ENCODE data around the gene ZCCHC17.

Gene ZCCHC17

DNA sequence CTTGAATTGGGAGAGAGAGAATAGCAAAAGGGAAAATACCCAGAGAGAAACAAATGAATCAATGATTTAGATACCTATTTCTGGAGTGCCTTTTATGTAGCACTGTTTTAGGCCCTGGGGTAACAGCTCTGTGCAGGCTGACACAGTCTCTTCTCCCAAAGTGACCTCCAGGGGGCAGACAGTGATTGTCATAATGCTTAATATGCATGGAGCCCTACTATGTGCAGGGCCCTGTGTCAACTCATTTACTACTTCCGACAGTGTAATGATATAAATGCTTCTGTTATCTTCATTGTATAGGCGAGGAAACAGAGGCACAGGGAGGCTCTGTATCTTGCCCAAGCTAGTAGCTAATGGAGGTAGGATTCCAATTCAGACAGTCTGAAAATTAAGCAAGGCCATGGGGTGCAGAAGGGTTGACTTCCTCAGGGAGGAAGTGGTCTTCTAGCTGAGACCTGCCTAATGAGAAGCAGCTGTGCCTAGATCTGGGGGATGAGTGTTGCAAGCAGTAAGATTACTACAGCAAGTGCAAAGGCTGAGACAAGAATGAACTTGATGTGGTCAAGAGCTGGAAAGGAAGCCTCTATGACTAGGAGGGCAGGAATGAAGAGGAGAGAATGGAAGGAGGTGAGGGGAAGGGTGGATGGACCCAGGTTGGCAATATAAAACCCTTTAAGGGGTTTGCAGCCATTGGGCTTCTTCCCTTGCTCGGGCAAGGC is 100.0 kb downstream of the ZCCHC17 start:
- Histone ChIP-seq H3K9ac (ENCODE audit: low read depth, low read length, poor library complexity, severe bottlenecking) (no peak overlapping the region), H2AFZ (ENCODE audit: low read length) (no peak overlapping the region), H3K27me3 (ENCODE audit: insufficient read depth, low read length, poor library complexity, severe bottlenecking) (no peaks in the 10 kb centered on the region), H3K4me2 (ENCODE audit: low read depth, low read length, poor library complexity, severe bottlenecking) (no peak overlapping the region), H3K9me2 (replicated peaks; ENCODE audit: low read depth, low read length) (no peaks in the 10 kb centered on the region), H4K20me1 (ENCODE audit: insufficient read depth, low read length, poor library complexity, severe bottlenecking) (no peaks in the 10 kb centered on the region), H3K4me1 (ENCODE audit: insufficient read depth, low read length, poor library complexity, severe bottlenecking) (peaks cover 13% of the 10 kb centered on the region), H3F3A (ENCODE audit: low read depth) (no peaks in the 10 kb centered on the region), H3K9me3 (ENCODE audit: insufficient read depth, low read depth, low read length) (no peaks in the 10 kb centered on the region), H3K79me2 (ENCODE audit: insufficient read depth, low read length) (no peaks in the 10 kb centered on the region), H3K4me3 (ENCODE audit: low read length, poor library complexity, severe bottlenecking) (no peak overlapping the region), H3K36me3 (ENCODE audit: insufficient read depth, low read length) (no peaks in the 10 kb centered on the region)
- TF ChIP-seq, protein P1, sequence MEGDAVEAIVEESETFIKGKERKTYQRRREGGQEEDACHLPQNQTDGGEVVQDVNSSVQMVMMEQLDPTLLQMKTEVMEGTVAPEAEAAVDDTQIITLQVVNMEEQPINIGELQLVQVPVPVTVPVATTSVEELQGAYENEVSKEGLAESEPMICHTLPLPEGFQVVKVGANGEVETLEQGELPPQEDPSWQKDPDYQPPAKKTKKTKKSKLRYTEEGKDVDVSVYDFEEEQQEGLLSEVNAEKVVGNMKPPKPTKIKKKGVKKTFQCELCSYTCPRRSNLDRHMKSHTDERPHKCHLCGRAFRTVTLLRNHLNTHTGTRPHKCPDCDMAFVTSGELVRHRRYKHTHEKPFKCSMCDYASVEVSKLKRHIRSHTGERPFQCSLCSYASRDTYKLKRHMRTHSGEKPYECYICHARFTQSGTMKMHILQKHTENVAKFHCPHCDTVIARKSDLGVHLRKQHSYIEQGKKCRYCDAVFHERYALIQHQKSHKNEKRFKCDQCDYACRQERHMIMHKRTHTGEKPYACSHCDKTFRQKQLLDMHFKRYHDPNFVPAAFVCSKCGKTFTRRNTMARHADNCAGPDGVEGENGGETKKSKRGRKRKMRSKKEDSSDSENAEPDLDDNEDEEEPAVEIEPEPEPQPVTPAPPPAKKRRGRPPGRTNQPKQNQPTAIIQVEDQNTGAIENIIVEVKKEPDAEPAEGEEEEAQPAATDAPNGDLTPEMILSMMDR (conservative IDR thresholded peaks at IDR 0.05; ENCODE audit: low read length), result peak; percentile 81
- TF ChIP-seq EZH2phosphoT487 (IDR thresholded peaks at IDR 0.05; ENCODE audit: borderline replicate concordance), result no peak

DNA sequence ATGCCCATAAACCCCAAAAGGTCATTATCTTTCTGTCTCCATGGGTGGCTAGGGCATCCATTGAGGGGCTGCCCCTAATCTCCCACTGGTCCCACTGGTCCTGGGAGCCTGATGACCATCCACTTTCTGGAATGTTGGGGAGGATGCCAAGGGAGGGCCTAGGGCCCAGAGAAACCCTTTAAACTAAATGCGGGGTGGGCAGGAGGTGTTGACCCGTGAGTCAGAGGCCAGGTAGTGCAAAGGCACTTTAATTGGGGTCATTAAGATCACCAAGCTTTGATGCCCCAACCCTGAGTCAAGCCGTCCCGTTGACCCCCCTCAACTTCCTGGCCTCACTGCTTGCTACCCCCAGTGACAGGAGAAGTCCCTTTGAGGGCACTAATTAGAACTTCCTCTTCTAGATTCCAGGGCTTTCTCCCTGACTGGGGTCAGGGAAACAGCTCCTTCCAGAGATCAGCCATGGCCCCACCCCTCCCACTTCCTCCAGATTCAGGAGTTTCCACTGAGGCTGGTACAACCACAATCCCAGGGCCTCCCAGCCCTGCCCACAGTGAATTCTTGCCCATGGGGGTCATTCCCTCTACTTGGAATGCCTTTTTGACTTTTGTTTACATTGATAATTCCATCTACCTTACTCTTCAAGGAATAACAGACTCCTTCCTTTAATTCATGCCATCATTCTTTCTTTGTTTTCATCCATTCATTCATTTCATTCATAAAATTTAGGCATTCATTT is 100.7 kb downstream of the ZCCHC17 start:
- no peak for TF ChIP-seq EZH2phosphoT487 (IDR thresholded peaks at IDR 0.05; ENCODE audit: borderline replicate concordance)
- TF ChIP-seq, protein P1 (conservative IDR thresholded peaks at IDR 0.05; ENCODE audit: low read length), result no peak

GRCh38 chr1:31398246-31398645 is 101.4 kb downstream of the ZCCHC17 start:
- Histone ChIP-seq H3K4me2 (ENCODE audit: low read depth, low read length, poor library complexity, severe bottlenecking) (no peak overlapping the region), H4K20me1 (ENCODE audit: insufficient read depth, low read length, poor library complexity, severe bottlenecking) (no peaks in the 10 kb centered on the region), H3K9me2 (replicated peaks; ENCODE audit: low read depth, low read length) (no peaks in the 10 kb centered on the region), H3K79me2 (ENCODE audit: insufficient read depth, low read length) (no peaks in the 10 kb centered on the region), H3K9ac (ENCODE audit: low read depth, low read length, poor library complexity, severe bottlenecking) (no peak overlapping the region), H2AFZ (ENCODE audit: low read length) (no peak overlapping the region), H3F3A (ENCODE audit: low read depth) (no peaks in the 10 kb centered on the region), H3K9me3 (ENCODE audit: insufficient read depth, low read depth, low read length) (no peaks in the 10 kb centered on the region), H3K27me3 (ENCODE audit: insufficient read depth, low read length, poor library complexity, severe bottlenecking) (no peaks in the 10 kb centered on the region), H3K4me1 (ENCODE audit: insufficient read depth, low read length, poor library complexity, severe bottlenecking) (peaks cover 13% of the 10 kb centered on the region), H3K36me3 (ENCODE audit: insufficient read depth, low read length) (no peaks in the 10 kb centered on the region), H3K4me3 (ENCODE audit: low read length, poor library complexity, severe bottlenecking) (no peak overlapping the region)
- TF ChIP-seq EZH2phosphoT487 (IDR thresholded peaks at IDR 0.05; ENCODE audit: borderline replicate concordance), result no peak
- TF ChIP-seq, protein P1 (conservative IDR thresholded peaks at IDR 0.05; ENCODE audit: low read length), result no peak

More for the DNA sequence above, 100.7 kb downstream of the ZCCHC17 start:
- no peaks in the 10 kb centered on the region for H3F3A ChIP-seq (ENCODE audit: low read depth)
- H3K9me2 ChIP-seq (replicated peaks; ENCODE audit: low read depth, low read length), result no peaks in the 10 kb centered on the region
- no peak overlapping the region for H3K4me3 ChIP-seq (ENCODE audit: low read length, poor library complexity, severe bottlenecking)
- H2AFZ ChIP-seq (ENCODE audit: low read length), result no peak overlapping the region
- H3K36me3 ChIP-seq (ENCODE audit: insufficient read depth, low read length), result no peaks in the 10 kb centered on the region
- H3K79me2 ChIP-seq (ENCODE audit: insufficient read depth, low read length), result no peaks in the 10 kb centered on the region
- no peak overlapping the region for H3K9ac ChIP-seq (ENCODE audit: low read depth, low read length, poor library complexity, severe bottlenecking)
- H3K27me3 ChIP-seq (ENCODE audit: insufficient read depth, low read length, poor library complexity, severe bottlenecking), result no peaks in the 10 kb centered on the region
- no peaks in the 10 kb centered on the region for H4K20me1 ChIP-seq (ENCODE audit: insufficient read depth, low read length, poor library complexity, severe bottlenecking)
- H3K4me1 ChIP-seq (ENCODE audit: insufficient read depth, low read length, poor library complexity, severe bottlenecking), result peaks cover 13% of the 10 kb centered on the region
- no peak overlapping the region for H3K4me2 ChIP-seq (ENCODE audit: low read depth, low read length, poor library complexity, severe bottlenecking)
- no peaks in the 10 kb centered on the region for H3K9me3 ChIP-seq (ENCODE audit: insufficient read depth, low read depth, low read length)

Measured in Loucy (cell line).